T-helper 2 cell treated with Interferon-gamma antibody and Interleukin-4, amounts not matched to agents 100 ng/mL and 5 ng/mL, for 36 hours (primary cell): ENCODE measurements around the gene LRRC52. TPM values are rescaled to one million over a fixed set of nuclear protein-coding genes. Genes with fewer than 3 reads are reported as not detected.

ENCODE experiments used
- intact Hi-C: fragments of 100-400 bp; cut with micrococcal nuclease; formaldehyde crosslinking; loops from one replicate; pipeline ENCODE4 v1.15.1; 2023
- total RNA-seq: library from RNA; stranded (reverse); gene quantifications from 2 replicates; pipeline ENCODE4 v1.2.3, GENCODE V29; 2022

LRRC52 gene
- total RNA-seq: not detected in 2 replicates

- intact Hi-C loops: no loop called here
These were observed at the start of gene LRRC52 for GRCh38 chr1:165543532-165544438. LRRC52 (plus strand) TSS chr1:165544000; CDS start chr1:165544297, 297 bp downstream.

GRCh38 chr1:165494949-165495857 lies 48.6 kb upstream of the LRRC52 start:
- intact Hi-C loops: no loop called here

- intact Hi-C loops: no loop called here
These were observed 48.0 kb upstream of the LRRC52 start for GRCh38 chr1:165495858-165496205.

GRCh38 chr1:165496501-165496900 lies 47.3 kb upstream of the LRRC52 start:
- intact Hi-C loops: no loop called here

GRCh38 chr1:165497069-165498013 lies 46.5 kb upstream of the LRRC52 start:
- intact Hi-C loops: no loop called here

- intact Hi-C loops: no loop called here
These were observed 42.4 kb upstream of the LRRC52 start for GRCh38 chr1:165501330-165501969.

- intact Hi-C loops: no loop called here
These were observed 41.8 kb upstream of the LRRC52 start for GRCh38 chr1:165501970-165502348.

- intact Hi-C loops: no loop called here
These were observed 36.2 kb upstream of the LRRC52 start for GRCh38 chr1:165507570-165507969.

- intact Hi-C loops: no loop called here
These were observed 35.5 kb upstream of the LRRC52 start for GRCh38 chr1:165508291-165508690.

DNA sequence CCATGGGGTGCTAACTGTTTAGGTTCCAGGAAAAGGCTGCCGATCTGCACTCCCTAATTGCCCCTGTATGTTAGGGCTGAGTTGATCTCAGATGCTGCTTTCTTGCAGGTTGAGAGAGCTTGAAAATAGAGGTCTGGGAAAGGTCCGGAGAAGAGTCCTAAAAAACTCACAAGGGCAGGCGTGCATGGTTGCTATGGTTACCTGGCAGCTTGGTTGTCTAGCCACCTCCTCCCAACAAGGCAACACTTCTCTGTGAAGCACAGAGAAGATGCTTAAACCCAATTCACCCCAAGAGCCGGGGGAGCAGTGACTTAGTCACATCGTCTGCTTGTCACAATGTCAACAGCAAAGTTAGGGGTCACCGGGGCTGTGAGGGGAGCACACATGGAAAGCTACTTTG lies 31.0 kb upstream of the LRRC52 start:
- intact Hi-C loops: no loop called here

DNA sequence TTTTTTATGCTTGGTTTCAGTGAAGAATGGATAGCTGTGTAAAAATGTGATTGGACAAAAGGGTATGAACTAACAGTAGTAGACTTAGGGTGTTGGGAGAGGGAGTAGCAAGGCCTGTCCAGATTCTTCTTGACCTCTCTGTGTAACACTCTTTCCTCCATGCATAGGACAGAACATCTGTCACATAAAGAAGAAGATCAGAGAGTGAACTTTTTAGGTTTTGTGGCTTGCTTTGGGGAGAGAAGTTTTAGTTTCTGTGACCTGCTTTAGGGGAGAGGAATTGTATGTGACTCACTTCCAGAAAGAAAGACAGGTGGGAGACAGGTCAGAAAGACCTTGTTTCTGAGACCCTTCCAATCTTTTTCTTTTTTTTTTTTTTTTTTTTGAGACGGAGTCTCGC lies 27.3 kb upstream of the LRRC52 start:
- intact Hi-C loops: no loop called here

DNA sequence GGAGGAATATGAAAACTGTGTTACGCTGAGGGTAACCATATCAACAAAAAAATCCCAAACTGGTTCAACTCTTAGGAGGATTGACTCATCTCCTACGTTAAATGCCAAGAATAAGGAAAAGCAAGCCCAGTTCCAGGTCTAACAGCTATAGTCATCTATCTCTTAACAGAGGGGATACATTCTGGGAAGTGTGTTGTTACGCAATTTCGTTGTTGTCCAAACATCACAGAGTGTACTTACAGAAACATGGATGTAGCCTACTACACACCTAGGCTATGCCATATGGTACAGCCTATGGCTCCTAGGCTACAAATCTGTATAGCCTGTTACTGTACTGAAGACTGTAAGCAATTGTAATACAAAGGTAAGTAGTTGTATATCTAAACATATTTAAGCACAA lies 23.2 kb upstream of the LRRC52 start:
- intact Hi-C loops: no loop called here

- intact Hi-C loops: no loop called here
These were observed 19.0 kb upstream of the LRRC52 start for GRCh38 chr1:165524639-165525285.

DNA sequence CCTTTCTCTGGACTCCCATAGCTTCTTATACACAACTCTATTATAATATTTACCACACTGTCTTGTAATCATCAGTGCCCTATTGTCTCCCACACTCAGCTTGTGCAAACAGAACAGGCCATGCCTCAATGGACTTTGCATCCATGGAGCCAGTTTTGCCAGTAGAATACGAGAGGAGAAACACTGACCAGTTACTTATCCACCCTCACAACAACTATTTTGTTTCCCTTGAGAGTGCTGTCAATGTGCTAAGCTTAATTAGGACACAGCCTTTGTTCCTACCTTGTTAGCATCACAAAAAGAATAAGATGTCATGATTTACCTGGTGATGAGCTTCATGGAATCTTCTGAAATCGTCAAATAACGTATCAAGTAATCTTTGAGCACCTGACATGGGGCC lies 18.1 kb upstream of the LRRC52 start:
- intact Hi-C loops: no loop called here

GRCh38 chr1:165527251-165528007 lies 16.4 kb upstream of the LRRC52 start:
- intact Hi-C loops: no loop called here

DNA sequence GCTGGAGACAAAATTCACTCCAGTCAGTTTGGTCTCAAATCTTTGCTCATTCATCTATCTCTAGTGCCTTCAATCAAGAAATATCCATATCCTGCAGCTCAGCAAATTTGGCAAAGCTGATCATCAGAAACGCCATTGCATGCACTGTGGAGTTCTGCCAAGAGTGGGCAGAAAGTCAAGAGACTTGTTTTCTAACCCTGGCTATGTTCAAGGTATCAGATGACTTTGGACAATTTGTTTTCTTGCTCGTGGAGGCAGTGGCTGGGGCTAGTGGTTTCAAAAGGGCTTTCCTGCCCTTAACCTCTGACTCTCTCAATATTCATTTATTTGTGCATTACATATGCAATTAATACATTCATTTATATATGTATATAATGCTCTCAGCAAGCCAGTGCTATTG lies 12.8 kb upstream of the LRRC52 start:
- intact Hi-C loops: no loop called here

- intact Hi-C loops: no loop called here
These were observed 11.7 kb upstream of the LRRC52 start for GRCh38 chr1:165532053-165532452.

GRCh38 chr1:165533254-165533653 lies 10.5 kb upstream of the LRRC52 start:
- intact Hi-C loops: no loop called here

- intact Hi-C loops: no loop called here
These were observed 7.8 kb upstream of the LRRC52 start for GRCh38 chr1:165536016-165536415.
